K562 (cell line): Measurements from ENCODE around the gene LIX1L. TPM values are rescaled to one million over a fixed set of nuclear protein-coding genes. Genes with fewer than 3 reads are reported as not detected.
A peak's percentile ranks its signal among the peaks of the same experiment; 100 is the strongest.

Source experiments
- CREB3 ChIP-seq: fragments of 450-650 bp; conservative IDR thresholded peaks from 2 replicates; pipeline ENCODE4 v1.6.1; 2016; ENCODE audit warnings: missing genetic modification characterization, low read depth, mild to moderate bottlenecking, missing compliant biosample characterization, moderate library complexity
- CUX1 ChIP-seq: fragments of 200-800 bp; sonication (Bioruptor generic); IDR thresholded peaks from 2 replicates; pipeline ENCODE4 v1.6.1; 2016; ENCODE audit warnings: missing genetic modification characterization, missing compliant biosample characterization
- RBM22 ChIP-seq: fragments of 200-400 bp; formaldehyde crosslinking; IDR thresholded peaks from 2 replicates; pipeline ENCODE4 v1.6.1; 2018; ENCODE audit warnings: low read length, low read depth; ENCODE audit not compliant: poor library complexity, severe bottlenecking
- TRIM24 ChIP-seq, 2 experiments: fragments of 450-650 bp; IDR thresholded peaks; 2 replicates each; pipeline ENCODE4 v1.6.1; 2016
- ZBTB2 ChIP-seq: fragments of 450-650 bp; IDR thresholded peaks from 2 replicates; pipeline ENCODE4 v1.6.1; 2016; ENCODE audit warnings: antibody characterized with exemption
- polyA plus RNA-seq, 8 experiments: library from polyadenylated mRNA; depleted of rRNA in 4 of 8; stranded (reverse) in 5 of 8; unstranded in 3 of 8; fragments of >200 nt; fragmentation: Nextera tagmentation in 2 of 8; fragmentation: Illumina TruSeq in 1 of 8; extraction: Ambion mirVana in 2 of 8; extraction: Trizol in 1 of 8; gene quantifications; 2 replicates each; pipeline versions ENCODE4 v1.2.1 to v1.2.3, GENCODE V29; 2011 to 2014; ENCODE audit warnings: inconsistent platforms in 1 of 8, missing spikeins in 1 of 8
- total RNA-seq, 7 experiments: library from RNA; depleted of rRNA in 6 of 7; stranded (reverse); fragments of >200 nt in 6 of 7; fragmentation: Illumina TruSeq in 2 of 7; extraction: Trizol in 2 of 7; gene quantifications; 2 replicates each; pipeline versions ENCODE4 v1.2.1 to v1.2.3, GENCODE V29; 2011 to 2021; ENCODE audit warnings: low replicate concordance in 1 of 7

The LIX1L gene
- total and polyA plus RNA-seq, 9 of the 15 experiments (the other 6 are each of a cell fraction or from before 2014, with no cell fraction given): 4.6 to 26.5 (median 12.5) TPM

- TF ChIP-seq CUX1 (CRISPR knock-in tag) (peak; percentile 75), RBM22 (no peak), CREB3 (peak; percentile 76; the same call in 1 of the 2 replicates), ZBTB2 (no peak), TRIM24 (IDR thresholded peaks at IDR 0.05) (peak in 1 of 2 experiments; percentile 4; a peak in 1 of 4 replicates)
Measured at GRCh38 chr1:145979746-145980456, 22.1 kb upstream of the LIX1L start (continued).
